OCI-LY7 (cell line): Measurements from ENCODE around the gene HSPB6.
"Not testable (repeated sequence)": the region's sequence is repeated elsewhere in the genome, so short reads cannot be mapped to it uniquely, and the experiment has no call there.

Experiments
- EZH2phosphoT487 ChIP-seq: fragments of 200-600 bp; sonication (generic); IDR thresholded peaks from 2 replicates; pipeline ENCODE4 v1.6.1; 2018; ENCODE audit warnings: low read depth, borderline replicate concordance, mild to moderate bottlenecking, mixed run types, antibody characterized with exemption, low read length, moderate library complexity, mixed read lengths
- TF ChIP-seq, protein P1 (sequence below): fragments of 200-600 bp; sonication (generic); conservative IDR thresholded peaks from 2 replicates; pipeline ENCODE4 v1.5.1; 2014; ENCODE audit warnings: mild to moderate bottlenecking, antibody characterized with exemption, low read length, moderate library complexity, mixed read lengths

- TF ChIP-seq, protein P1, sequence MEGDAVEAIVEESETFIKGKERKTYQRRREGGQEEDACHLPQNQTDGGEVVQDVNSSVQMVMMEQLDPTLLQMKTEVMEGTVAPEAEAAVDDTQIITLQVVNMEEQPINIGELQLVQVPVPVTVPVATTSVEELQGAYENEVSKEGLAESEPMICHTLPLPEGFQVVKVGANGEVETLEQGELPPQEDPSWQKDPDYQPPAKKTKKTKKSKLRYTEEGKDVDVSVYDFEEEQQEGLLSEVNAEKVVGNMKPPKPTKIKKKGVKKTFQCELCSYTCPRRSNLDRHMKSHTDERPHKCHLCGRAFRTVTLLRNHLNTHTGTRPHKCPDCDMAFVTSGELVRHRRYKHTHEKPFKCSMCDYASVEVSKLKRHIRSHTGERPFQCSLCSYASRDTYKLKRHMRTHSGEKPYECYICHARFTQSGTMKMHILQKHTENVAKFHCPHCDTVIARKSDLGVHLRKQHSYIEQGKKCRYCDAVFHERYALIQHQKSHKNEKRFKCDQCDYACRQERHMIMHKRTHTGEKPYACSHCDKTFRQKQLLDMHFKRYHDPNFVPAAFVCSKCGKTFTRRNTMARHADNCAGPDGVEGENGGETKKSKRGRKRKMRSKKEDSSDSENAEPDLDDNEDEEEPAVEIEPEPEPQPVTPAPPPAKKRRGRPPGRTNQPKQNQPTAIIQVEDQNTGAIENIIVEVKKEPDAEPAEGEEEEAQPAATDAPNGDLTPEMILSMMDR, result not testable (repeated sequence)
- TF ChIP-seq EZH2phosphoT487, result not testable (repeated sequence)
Measured at GRCh38 chr19:35795564-35795963, 38.7 kb upstream of the HSPB6 start.
